ENCODE data around the gene GALM. TPM values are rescaled to one million over a fixed set of nuclear protein-coding genes. Genes with fewer than 3 reads are reported as not detected.
"Not testable (repeated sequence)": the region's sequence is repeated elsewhere in the genome, so short reads cannot be mapped to it uniquely, and the experiment has no call there.

The GALM gene
- polyA plus RNA-seq, 1 donor (not counting 4 experiments of a cell fraction or from before 2014, with no cell fraction given) = 1.2 TPM

GRCh38 chr2:38672445-38673391 lies 6.8 kb downstream of the GALM start:
- no peaks in the 10 kb centered on the region for H3K79me2 ChIP-seq (ENCODE audit: control insufficient read depth, insufficient read depth, low read length)
- FAIRE-seq = no peak
- H3K4me1 ChIP-seq (ENCODE audit: control insufficient read depth, extremely low read depth, insufficient read depth, low read length) = no peaks in the 10 kb centered on the region
- H3K9me3 ChIP-seq (ENCODE audit: control insufficient read depth, low read depth, low read length) = no peaks in the 10 kb centered on the region
- no peak overlapping the region for H3K27ac ChIP-seq (ENCODE audit: control insufficient read depth, insufficient read depth, low read length)
- no peak overlapping the region for H3K9ac ChIP-seq (ENCODE audit: control insufficient read depth, extremely low read depth, insufficient read depth, low read length)
- DNase-seq (ENCODE audit: low read depth, low spot score) = no peak
- no peaks in the 10 kb centered on the region for H4K20me1 ChIP-seq (ENCODE audit: control insufficient read depth, extremely low read depth, insufficient read depth, low read length)
- dilution Hi-C loops (cut with MboI; ENCODE audit: extremely low pct_ligation_motif_present, low sequenced_read_pairs) = no loop called here
- H3K27me3 ChIP-seq (ENCODE audit: control insufficient read depth, extremely low read depth, insufficient read depth, low read length) = no peaks in the 10 kb centered on the region
- H3K36me3 ChIP-seq (ENCODE audit: control insufficient read depth in 2 of 2, extremely low read depth in 1 of 2, insufficient read depth in 2 of 2, low read length in 2 of 2) = no peaks in the 10 kb centered on the region
- no peak overlapping the region for H3K4me2 ChIP-seq (ENCODE audit: control insufficient read depth, extremely low read depth, insufficient read depth, low read depth, low read length)
- no peaks in the 10 kb centered on the region for H3K9me1 ChIP-seq (ENCODE audit: control insufficient read depth, extremely low read depth, insufficient read depth, low read length)
- TF ChIP-seq CTCF (optimal IDR thresholded peaks at IDR 0.05 in 1 of 3, IDR thresholded peaks at IDR 0.05 in 1 of 3, conservative IDR thresholded peaks at IDR 0.05 in 1 of 3; ENCODE audit: extremely low read depth in 1 of 3, insufficient read depth in 2 of 3, low read length in 3 of 3) (no peak), EZH2 (IDR thresholded peaks at IDR 0.05; ENCODE audit: low read length) (no peak)
- no peak overlapping the region for H2AFZ ChIP-seq (ENCODE audit: control insufficient read depth, low read length)
- H3K4me3 ChIP-seq (ENCODE audit: control insufficient read depth in 2 of 3, extremely low read depth in 1 of 3, insufficient read depth in 2 of 3, low read depth in 1 of 3, low read length in 3 of 3) = no peak overlapping the region

GRCh38 chr2:38676681-38677080 lies 10.8 kb downstream of the GALM start:
- no peaks in the 10 kb centered on the region for H3K36me3 ChIP-seq (ENCODE audit: control insufficient read depth in 2 of 2, extremely low read depth in 1 of 2, insufficient read depth in 2 of 2, low read length in 2 of 2)
- DNase-seq (ENCODE audit: low read depth, low spot score) (no peak), FAIRE-seq (no peak)
- H4K20me1 ChIP-seq (ENCODE audit: control insufficient read depth, extremely low read depth, insufficient read depth, low read length) = no peaks in the 10 kb centered on the region
- H3K9me1 ChIP-seq (ENCODE audit: control insufficient read depth, extremely low read depth, insufficient read depth, low read length) = no peaks in the 10 kb centered on the region
- no peak overlapping the region for H3K4me3 ChIP-seq (ENCODE audit: control insufficient read depth in 2 of 3, extremely low read depth in 1 of 3, insufficient read depth in 2 of 3, low read depth in 1 of 3, low read length in 3 of 3)
- no peak overlapping the region for H3K4me2 ChIP-seq (ENCODE audit: control insufficient read depth, extremely low read depth, insufficient read depth, low read depth, low read length)
- H3K9me3 ChIP-seq (ENCODE audit: control insufficient read depth, low read depth, low read length) = no peaks in the 10 kb centered on the region
- H2AFZ ChIP-seq (ENCODE audit: control insufficient read depth, low read length) = no peak overlapping the region
- H3K4me1 ChIP-seq (ENCODE audit: control insufficient read depth, extremely low read depth, insufficient read depth, low read length) = no peaks in the 10 kb centered on the region
- no peaks in the 10 kb centered on the region for H3K79me2 ChIP-seq (ENCODE audit: control insufficient read depth, insufficient read depth, low read length)
- no peak overlapping the region for H3K27ac ChIP-seq (ENCODE audit: control insufficient read depth, insufficient read depth, low read length)
- H3K27me3 ChIP-seq (ENCODE audit: control insufficient read depth, extremely low read depth, insufficient read depth, low read length) = no peaks in the 10 kb centered on the region
- no peak overlapping the region for H3K9ac ChIP-seq (ENCODE audit: control insufficient read depth, extremely low read depth, insufficient read depth, low read length)
- TF ChIP-seq CTCF (optimal IDR thresholded peaks at IDR 0.05 in 1 of 3, IDR thresholded peaks at IDR 0.05 in 1 of 3, conservative IDR thresholded peaks at IDR 0.05 in 1 of 3; ENCODE audit: extremely low read depth in 1 of 3, insufficient read depth in 2 of 3, low read length in 3 of 3) (no peak), EZH2 (IDR thresholded peaks at IDR 0.05; ENCODE audit: low read length) (no peak)
- dilution Hi-C loops (cut with MboI; ENCODE audit: extremely low pct_ligation_motif_present, low sequenced_read_pairs) = no loop called here

GRCh38 chr2:38680868-38681267 lies 15.0 kb downstream of the GALM start:
- H3K27me3 ChIP-seq (ENCODE audit: control insufficient read depth, extremely low read depth, insufficient read depth, low read length); H3K9me3 ChIP-seq (ENCODE audit: control insufficient read depth, low read depth, low read length); H3K79me2 ChIP-seq (ENCODE audit: control insufficient read depth, insufficient read depth, low read length); H3K27ac ChIP-seq (ENCODE audit: control insufficient read depth, insufficient read depth, low read length); H3K9ac ChIP-seq (ENCODE audit: control insufficient read depth, extremely low read depth, insufficient read depth, low read length); H2AFZ ChIP-seq (ENCODE audit: control insufficient read depth, low read length); H3K36me3 ChIP-seq (ENCODE audit: control insufficient read depth in 2 of 2, extremely low read depth in 1 of 2, insufficient read depth in 2 of 2, low read length in 2 of 2); H4K20me1 ChIP-seq (ENCODE audit: control insufficient read depth, extremely low read depth, insufficient read depth, low read length); FAIRE-seq; H3K4me1 ChIP-seq (ENCODE audit: control insufficient read depth, extremely low read depth, insufficient read depth, low read length); H3K4me3 ChIP-seq (ENCODE audit: control insufficient read depth in 2 of 3, extremely low read depth in 1 of 3, insufficient read depth in 2 of 3, low read depth in 1 of 3, low read length in 3 of 3); H3K4me2 ChIP-seq (ENCODE audit: control insufficient read depth, extremely low read depth, insufficient read depth, low read depth, low read length); dilution Hi-C loops (cut with MboI; ENCODE audit: extremely low pct_ligation_motif_present, low sequenced_read_pairs); H3K9me1 ChIP-seq (ENCODE audit: control insufficient read depth, extremely low read depth, insufficient read depth, low read length); DNase-seq (ENCODE audit: low read depth, low spot score): not testable (repeated sequence)
